H4 (cell line): Measurements from ENCODE around the gene OR9A2. TPM values are rescaled to one million over a fixed set of nuclear protein-coding genes. Genes with fewer than 3 reads are reported as not detected.

Source experiments
- total RNA-seq: library from RNA; depleted of rRNA; stranded (reverse); fragments of >200 nt; shearing (Covaris generic); gene quantifications from 2 replicates; pipeline ENCODE4 v1.2.3, GENCODE V29; 2014; rRNA removed

OR9A2 gene
- total RNA-seq, 1 experiment from 2014 or later, result not detected

Other genes starting within 250 kb of the OR9A2 start
- gene EPHB6, start 172.1 kb downstream of the OR9A2 start, total RNA-seq, result 0.35 and 1.7 TPM in 2 replicates
- not detected in 2 replicates for gene TRPV6, start 141.4 kb downstream of the OR9A2 start, total RNA-seq
- gene TRPV5, start 93.4 kb downstream of the OR9A2 start, total RNA-seq, result not detected in 2 replicates
- not detected in 2 replicates for gene LLCFC1, start 87.6 kb downstream of the OR9A2 start, total RNA-seq
- 0.21 TPM in 1 of 2 replicates, not detected in the other for gene KEL, start 64.8 kb downstream of the OR9A2 start, total RNA-seq
- not detected in 2 replicates for gene OR6V1, start 25.2 kb upstream of the OR9A2 start, total RNA-seq
- not detected in 2 replicates for gene PIP, start 104.9 kb upstream of the OR9A2 start, total RNA-seq
- not detected in 2 replicates for gene TAS2R39, start 156.3 kb upstream of the OR9A2 start, total RNA-seq
- gene TAS2R40, start 194.9 kb upstream of the OR9A2 start, total RNA-seq, result not detected in 2 replicates
- gene GSTK1, start 236.3 kb upstream of the OR9A2 start, total RNA-seq, result 117 and 152 TPM in 2 replicates